ENCODE results near the gene MAPK4.
"Not testable (repeated sequence)": the region's sequence is repeated elsewhere in the genome, so short reads cannot be mapped to it uniquely, and the experiment has no call there.

The MAPK4 gene

DNA sequence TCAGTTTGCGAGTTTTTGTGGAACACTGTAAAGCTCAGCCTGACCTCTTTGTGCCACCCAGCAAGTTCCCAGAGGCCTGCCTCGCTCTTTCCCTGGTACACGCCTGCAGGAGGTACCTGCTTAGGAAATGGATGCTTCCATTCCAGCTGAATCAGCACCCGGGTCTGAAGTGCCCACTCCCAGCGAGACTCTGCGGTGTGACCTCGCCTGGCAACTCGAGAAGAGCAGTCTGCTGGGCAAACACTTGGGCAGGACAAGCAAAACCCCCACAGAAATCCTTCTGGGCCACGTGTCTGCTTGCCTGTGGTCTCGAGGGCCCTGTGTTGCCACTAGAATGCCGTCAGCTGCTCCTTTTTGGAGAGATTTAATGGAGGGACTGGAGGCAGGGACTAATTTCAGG lies 127.6 kb downstream of the MAPK4 start:
- no peak overlapping the region for H3K4me3 Mint-ChIP-seq
- no peaks in the 10 kb centered on the region for H3K27me3 Mint-ChIP-seq
- no peaks in the 10 kb centered on the region for H3K9me3 Mint-ChIP-seq
- H3K36me3 Mint-ChIP-seq (ENCODE audit: low read depth), result no peaks in the 10 kb centered on the region
- H3K4me1 Mint-ChIP-seq (ENCODE audit: low read depth), result no peaks in the 10 kb centered on the region
- H3K27ac Mint-ChIP-seq, result no peak overlapping the region

DNA sequence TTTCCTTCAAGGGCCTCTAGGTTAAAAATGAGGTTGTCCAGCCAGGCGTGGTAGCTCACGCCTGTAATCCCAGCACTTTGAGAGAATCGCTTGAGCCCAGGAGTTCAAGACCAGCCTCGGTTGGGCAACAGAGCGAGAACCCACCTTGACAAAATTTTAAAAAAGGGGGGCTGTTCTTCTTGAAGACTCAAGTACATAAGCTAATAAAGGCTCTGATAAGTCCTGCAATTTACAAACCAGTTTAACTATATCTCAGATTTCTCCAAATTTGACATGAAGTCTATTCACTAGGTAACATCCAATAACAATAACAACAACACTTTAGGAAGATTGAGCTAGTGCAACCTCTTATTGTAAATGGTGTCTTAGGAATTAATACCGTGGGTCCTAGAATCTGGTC lies 129.7 kb downstream of the MAPK4 start:
- Mint-ChIP-seq H3K4me1 (ENCODE audit: low read depth) (no peaks in the 10 kb centered on the region), H3K27ac (no peak overlapping the region), H3K9me3 (no peaks in the 10 kb centered on the region), H3K4me3 (no peak overlapping the region), H3K36me3 (ENCODE audit: low read depth) (no peaks in the 10 kb centered on the region), H3K27me3 (no peaks in the 10 kb centered on the region)

DNA sequence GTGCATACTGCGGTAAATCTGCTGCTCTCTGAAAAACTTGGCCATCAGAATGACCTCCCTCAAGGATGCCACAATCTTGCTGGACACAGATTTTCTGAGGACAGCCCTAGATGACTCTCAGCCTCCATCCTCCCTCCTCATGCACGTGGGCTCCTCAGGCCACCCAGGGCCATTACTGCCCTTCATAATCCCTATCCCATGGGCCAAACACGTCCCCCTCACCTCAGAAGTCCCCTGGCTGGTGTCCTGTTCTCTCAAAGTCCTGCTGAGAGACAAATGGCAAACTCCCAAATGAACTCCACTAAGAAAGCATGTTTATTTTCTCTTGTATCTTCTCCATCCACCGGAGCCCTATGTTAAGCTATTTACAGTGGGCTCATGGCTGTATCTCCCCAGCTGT lies 134.3 kb downstream of the MAPK4 start:
- Mint-ChIP-seq H3K9me3 (no peaks in the 10 kb centered on the region), H3K27ac (no peak overlapping the region), H3K4me1 (ENCODE audit: low read depth) (no peaks in the 10 kb centered on the region), H3K36me3 (ENCODE audit: low read depth) (no peaks in the 10 kb centered on the region), H3K4me3 (no peak overlapping the region), H3K27me3 (no peaks in the 10 kb centered on the region)

DNA sequence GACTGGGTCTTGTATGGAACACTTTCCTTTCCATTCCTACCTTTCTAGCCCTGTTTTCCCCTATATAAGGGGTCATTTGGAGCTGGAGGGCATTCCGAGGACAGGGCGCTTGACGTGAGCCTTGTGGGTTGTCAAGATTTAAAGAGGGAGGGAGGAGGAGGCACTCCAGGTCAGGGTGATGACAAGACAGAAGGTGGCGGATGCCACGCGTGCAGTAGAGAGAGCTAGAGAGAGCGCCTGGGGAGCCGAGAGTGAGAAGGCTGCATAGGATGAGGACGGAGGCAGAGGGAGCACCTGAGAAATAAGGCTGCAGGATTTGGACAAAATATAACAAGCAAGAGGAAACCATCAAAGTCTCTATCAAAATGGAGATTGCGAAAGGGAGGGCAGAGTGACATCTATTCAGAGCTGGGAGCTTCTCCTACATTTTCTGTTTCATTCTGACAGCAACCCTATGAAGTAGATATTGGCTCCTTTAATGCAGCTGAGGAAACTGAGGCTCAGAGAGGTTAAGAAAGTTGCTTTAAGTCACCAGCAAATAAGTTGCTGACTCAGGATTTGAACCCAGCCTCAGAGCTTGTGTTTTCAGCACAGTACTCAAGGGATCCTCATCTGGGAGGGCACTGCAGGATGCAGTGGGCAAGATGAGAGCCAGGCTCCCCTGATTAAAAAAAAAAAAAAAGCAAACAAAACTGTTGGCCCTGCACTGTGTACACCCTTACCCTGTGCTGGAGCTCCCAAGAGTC lies 135.7 kb downstream of the MAPK4 start:
- no peak overlapping the region for H3K4me3 Mint-ChIP-seq
- H3K36me3 Mint-ChIP-seq (ENCODE audit: low read depth), result no peaks in the 10 kb centered on the region
- no peak overlapping the region for H3K27ac Mint-ChIP-seq
- H3K27me3 Mint-ChIP-seq, result no peaks in the 10 kb centered on the region
- H3K9me3 Mint-ChIP-seq, result no peaks in the 10 kb centered on the region
- H3K4me1 Mint-ChIP-seq (ENCODE audit: low read depth), result no peaks in the 10 kb centered on the region

DNA sequence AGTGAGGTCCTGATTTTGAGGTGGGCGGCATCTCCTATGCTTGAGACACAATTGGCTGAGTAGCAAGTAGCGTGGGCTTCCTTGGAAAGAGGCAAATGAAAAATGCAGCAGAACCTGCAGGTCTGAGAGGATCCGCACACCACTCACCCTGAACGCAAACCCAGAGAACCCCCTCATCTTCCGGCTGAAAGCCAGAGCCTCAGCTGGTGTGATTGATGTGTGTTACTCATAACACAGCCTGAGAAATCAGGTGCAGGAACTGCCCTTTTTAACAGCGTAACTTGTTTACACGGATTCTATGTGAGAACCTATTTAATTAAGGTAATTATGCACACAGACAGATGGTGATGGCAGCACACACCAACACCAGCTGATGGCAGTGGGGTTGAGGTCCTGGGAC lies 136.5 kb downstream of the MAPK4 start:
- Mint-ChIP-seq H3K27ac (no peak overlapping the region), H3K27me3 (no peaks in the 10 kb centered on the region)

DNA sequence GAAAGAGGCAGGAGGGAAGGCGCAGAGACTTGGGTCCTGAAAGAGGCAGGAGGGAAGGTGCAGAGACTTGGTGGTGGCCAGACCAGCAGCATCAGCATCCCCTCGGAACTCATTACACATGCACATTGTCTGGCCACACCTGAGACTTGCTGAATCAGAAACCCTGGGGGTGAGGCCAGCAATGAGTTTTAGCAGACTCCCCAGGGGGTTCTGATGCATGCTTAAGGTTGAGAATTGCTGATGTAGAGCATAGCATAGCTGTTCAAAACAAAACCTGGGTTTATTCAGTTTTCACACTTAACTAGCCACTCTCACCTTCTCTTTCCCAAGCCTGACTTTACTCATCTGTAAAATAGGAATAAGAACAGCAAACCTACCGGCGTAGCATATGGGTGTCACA lies 137.0 kb downstream of the MAPK4 start:
- Mint-ChIP-seq H3K36me3 (ENCODE audit: low read depth) (no peaks in the 10 kb centered on the region), H3K4me3 (no peak overlapping the region), H3K27ac (no peak overlapping the region), H3K27me3 (no peaks in the 10 kb centered on the region), H3K4me1 (ENCODE audit: low read depth) (no peaks in the 10 kb centered on the region), H3K9me3 (no peaks in the 10 kb centered on the region)

More for the DNA sequence above, 136.5 kb downstream of the MAPK4 start:
- Mint-ChIP-seq H3K36me3 (ENCODE audit: low read depth) (no peaks in the 10 kb centered on the region), H3K9me3 (no peaks in the 10 kb centered on the region), H3K4me1 (ENCODE audit: low read depth) (no peaks in the 10 kb centered on the region), H3K4me3 (no peak overlapping the region)

DNA sequence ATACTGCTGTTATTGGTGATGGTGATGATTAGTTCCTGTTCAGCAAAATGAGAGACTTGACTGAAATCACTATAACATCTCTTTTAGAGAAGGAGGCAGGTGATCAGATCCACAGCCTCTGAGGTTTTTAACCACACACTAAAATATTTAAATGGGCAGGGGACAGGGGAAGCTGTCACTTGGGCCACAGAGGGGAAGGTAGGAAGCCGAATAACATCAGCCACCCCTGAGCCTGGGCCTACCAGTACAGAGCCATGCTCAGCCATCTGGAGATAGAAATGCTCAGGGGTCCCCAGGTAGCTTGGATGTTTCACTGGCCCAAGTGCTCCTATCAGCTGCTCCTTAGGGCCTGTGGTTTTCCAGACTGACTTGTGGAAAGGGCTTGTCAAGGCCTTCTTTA lies 137.6 kb downstream of the MAPK4 start:
- no peak overlapping the region for H3K4me3 Mint-ChIP-seq
- no peaks in the 10 kb centered on the region for H3K9me3 Mint-ChIP-seq
- H3K27ac Mint-ChIP-seq, result no peak overlapping the region
- H3K27me3 Mint-ChIP-seq, result no peaks in the 10 kb centered on the region
- no peaks in the 10 kb centered on the region for H3K36me3 Mint-ChIP-seq (ENCODE audit: low read depth)
- no peaks in the 10 kb centered on the region for H3K4me1 Mint-ChIP-seq (ENCODE audit: low read depth)

DNA sequence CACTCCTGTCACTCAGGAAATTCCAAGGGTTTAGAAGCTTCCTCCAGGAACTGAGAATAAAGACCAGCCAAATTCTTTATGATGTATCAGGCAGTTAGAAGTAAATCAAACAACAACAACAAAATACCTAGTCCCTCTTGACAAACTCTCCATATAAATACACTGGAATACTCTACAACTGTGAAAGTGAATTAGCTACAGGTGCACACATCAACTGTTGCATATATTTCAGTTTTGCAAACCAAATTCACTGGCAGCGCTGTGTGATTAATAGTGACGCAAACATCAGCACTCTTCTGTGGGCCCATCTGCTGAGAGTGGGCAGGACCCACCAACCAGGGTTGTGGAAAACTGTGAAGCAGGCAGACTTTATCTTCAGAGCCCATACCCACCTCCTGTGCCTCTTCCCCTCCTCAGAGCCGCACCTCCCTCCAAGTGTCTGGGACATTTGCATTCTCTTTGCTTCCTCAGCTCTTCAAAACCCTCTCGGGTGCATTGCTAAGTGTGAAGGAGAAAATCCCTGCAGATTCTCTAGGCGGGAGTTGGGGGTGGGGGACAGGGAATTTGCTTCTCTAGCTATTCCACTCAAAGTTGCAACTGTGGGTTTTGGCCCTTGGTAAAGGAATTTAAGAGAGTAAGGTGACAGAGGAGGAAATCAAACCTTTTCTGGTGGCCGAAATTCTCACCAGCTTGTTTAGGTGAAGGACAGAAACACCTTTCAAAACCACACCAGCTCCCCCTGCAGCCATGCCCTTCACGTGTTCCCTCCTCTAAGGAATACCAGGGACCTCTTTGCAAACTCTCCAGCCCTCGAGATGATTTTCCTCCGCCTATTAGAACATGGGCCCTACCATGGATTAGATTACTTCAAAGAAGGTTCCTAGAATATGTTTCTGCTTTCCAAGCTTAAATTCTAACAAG lies 140.6 kb downstream of the MAPK4 start:
- no peak overlapping the region for H3K27ac Mint-ChIP-seq
- H3K4me3 Mint-ChIP-seq, result no peak overlapping the region
- H3K36me3 Mint-ChIP-seq (ENCODE audit: low read depth), result no peaks in the 10 kb centered on the region
- no peaks in the 10 kb centered on the region for H3K4me1 Mint-ChIP-seq (ENCODE audit: low read depth)
- H3K27me3 Mint-ChIP-seq, result no peaks in the 10 kb centered on the region
- H3K9me3 Mint-ChIP-seq, result no peaks in the 10 kb centered on the region

DNA sequence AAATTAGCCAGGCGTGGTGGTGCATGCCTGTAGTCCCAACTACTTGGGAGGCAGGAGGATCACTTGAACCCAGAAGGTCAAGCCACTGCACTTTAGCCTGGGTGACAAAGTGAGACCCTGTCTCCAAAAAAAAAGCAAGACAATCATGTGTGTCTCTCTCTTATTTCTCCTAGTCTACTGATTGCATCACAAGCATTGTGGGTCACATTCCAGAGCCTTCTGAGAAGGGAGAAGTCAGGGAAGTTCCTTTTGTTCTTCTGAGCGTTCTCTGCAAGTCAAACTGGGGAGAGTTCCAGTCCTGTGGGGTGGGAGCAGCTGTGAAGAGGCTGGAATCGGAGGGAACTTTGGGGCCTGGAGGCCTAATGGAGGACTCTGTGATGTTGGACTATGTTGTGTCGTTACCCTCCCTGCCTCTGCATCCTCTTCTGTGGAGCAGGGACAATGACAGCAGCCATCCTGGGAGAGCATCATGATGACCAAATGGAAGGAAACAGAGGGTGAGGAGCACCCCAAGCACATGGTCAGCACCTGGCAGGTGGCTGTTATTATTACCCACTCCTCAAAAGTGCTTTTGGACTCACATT lies 144.6 kb downstream of the MAPK4 start:
- Mint-ChIP-seq H3K9me3 (no peaks in the 10 kb centered on the region), H3K36me3 (ENCODE audit: low read depth) (no peaks in the 10 kb centered on the region), H3K4me1 (ENCODE audit: low read depth) (no peaks in the 10 kb centered on the region), H3K4me3 (no peak overlapping the region), H3K27me3 (no peaks in the 10 kb centered on the region), H3K27ac (no peak overlapping the region)

DNA sequence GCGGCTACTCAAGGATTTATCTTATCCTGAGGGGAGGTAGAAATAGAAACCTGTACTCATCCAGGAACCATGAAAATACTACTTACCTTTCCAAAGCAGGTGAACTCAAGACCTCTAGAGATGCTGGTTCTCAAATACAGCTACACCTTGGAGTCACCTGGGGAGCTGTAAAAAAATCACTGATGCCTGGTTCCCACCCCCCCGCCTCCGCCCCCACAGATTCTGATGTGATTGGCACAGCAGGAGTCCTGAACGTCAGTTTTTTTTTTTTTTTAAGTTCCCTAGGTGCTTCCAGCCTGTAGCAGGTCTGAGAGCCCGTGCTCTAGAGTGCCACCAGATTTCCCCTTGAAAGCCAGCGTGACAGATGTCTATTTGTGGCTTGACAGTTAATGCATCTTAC lies 146.3 kb downstream of the MAPK4 start:
- H3K27me3 Mint-ChIP-seq, result no peaks in the 10 kb centered on the region
- H3K4me3 Mint-ChIP-seq, result no peak overlapping the region
- no peaks in the 10 kb centered on the region for H3K36me3 Mint-ChIP-seq (ENCODE audit: low read depth)
- H3K4me1 Mint-ChIP-seq (ENCODE audit: low read depth), result no peaks in the 10 kb centered on the region
- H3K9me3 Mint-ChIP-seq, result no peaks in the 10 kb centered on the region
- H3K27ac Mint-ChIP-seq, result no peak overlapping the region

DNA sequence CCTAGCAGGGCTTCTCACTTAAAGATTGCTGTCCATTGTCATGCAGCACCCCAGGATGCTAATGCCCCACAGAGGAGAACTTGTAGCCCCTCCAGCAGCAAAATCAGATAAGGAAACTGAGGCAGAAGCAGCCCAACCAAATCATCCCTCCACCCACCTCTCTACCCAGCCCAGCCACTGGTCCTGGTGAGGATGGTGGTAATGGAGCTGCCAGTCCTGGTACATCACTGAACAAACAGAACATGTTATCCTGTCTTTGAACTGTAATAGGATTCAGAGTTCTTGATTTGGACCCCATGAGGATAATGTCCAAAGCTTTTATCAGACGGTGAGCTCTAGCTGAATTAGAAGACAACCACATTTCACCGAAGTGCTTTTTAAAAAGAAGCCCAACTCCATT lies 146.8 kb downstream of the MAPK4 start:
- no peaks in the 10 kb centered on the region for H3K36me3 Mint-ChIP-seq (ENCODE audit: low read depth)
- no peak overlapping the region for H3K27ac Mint-ChIP-seq
- peaks cover under 1% of the 10 kb centered on the region for H3K27me3 Mint-ChIP-seq
- no peaks in the 10 kb centered on the region for H3K4me1 Mint-ChIP-seq (ENCODE audit: low read depth)
- H3K9me3 Mint-ChIP-seq, result no peaks in the 10 kb centered on the region
- no peak overlapping the region for H3K4me3 Mint-ChIP-seq

DNA sequence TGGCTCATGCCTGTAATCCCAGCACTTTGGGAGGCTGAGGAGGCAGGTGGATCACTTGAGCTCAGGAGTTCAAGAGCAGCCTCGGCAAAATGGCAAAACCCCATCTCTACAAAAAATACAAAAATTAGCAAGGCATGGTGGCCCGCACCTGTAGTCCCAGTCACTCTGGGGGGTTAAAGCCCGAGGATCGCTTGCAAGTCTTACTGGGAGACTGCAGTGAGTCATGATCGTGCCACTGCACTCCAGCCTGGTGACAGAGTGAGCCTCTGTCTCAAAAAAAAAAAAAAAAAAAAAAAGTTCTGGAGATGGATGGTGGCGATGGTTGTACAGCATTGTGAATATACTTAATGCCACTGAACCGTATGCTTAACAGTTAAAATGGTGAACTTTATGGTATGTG lies 147.4 kb downstream of the MAPK4 start:
- H3K36me3 Mint-ChIP-seq (ENCODE audit: low read depth); H3K4me1 Mint-ChIP-seq (ENCODE audit: low read depth); H3K27me3 Mint-ChIP-seq; H3K9me3 Mint-ChIP-seq; H3K27ac Mint-ChIP-seq; H3K4me3 Mint-ChIP-seq: not testable (repeated sequence)

DNA sequence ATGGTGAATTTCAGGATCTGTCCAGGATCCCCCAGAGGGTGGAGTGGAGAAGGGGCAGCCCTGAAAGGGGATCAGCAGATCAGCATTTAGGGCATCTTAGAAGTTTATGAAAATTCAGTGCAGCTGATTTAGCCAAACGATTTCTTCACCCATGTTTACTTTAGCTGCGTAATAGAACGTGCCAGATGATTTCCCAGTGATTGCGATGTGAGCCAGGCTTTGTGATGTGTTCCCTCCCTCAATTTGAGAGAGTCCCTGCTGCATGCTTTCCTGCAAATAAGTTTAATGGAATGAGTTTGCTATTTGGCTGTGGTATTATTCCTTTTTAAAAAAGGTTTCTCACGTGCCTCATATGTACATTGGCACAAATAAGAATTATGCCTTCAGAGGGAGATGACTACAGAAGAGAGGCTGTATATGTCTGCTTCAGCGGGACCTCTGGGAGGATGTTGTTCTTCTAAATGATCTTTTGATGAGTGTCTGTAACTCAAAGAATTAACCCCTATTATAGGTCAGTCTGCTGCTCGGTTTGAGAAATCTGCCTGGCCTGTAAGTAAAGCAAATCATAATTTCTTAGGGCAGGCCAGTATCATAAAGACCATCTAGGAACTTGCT lies 148.1 kb downstream of the MAPK4 start:
- Mint-ChIP-seq H3K4me1 (ENCODE audit: low read depth) (no peaks in the 10 kb centered on the region), H3K27ac (no peak overlapping the region), H3K9me3 (no peaks in the 10 kb centered on the region), H3K4me3 (no peak overlapping the region), H3K27me3 (peaks cover 4% of the 10 kb centered on the region), H3K36me3 (ENCODE audit: low read depth) (no peaks in the 10 kb centered on the region)

DNA sequence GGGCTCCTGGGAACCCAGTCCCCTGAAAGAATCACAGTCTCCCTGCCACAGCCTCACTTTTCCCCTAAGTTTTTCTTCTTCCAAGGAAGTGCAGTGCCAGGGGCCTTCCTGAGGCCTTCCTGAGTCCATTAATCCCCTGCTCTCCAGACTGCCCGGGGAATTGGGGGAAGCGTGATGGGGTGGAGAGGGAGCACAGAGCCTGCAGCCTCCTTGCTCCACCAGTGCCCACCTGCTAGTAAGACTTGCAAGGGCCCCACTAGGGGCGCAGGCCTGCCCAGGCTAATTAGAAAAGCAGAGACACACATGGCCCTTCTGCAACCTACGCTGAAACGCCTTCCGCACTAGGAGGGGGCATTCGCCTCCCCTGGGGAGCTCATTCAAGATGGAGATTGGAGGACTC lies 149.3 kb downstream of the MAPK4 start:
- Mint-ChIP-seq H3K36me3 (ENCODE audit: low read depth) (no peaks in the 10 kb centered on the region), H3K4me1 (ENCODE audit: low read depth) (no peaks in the 10 kb centered on the region), H3K9me3 (no peaks in the 10 kb centered on the region), H3K27ac (no peak overlapping the region), H3K27me3 (peaks cover 4% of the 10 kb centered on the region), H3K4me3 (no peak overlapping the region)

DNA sequence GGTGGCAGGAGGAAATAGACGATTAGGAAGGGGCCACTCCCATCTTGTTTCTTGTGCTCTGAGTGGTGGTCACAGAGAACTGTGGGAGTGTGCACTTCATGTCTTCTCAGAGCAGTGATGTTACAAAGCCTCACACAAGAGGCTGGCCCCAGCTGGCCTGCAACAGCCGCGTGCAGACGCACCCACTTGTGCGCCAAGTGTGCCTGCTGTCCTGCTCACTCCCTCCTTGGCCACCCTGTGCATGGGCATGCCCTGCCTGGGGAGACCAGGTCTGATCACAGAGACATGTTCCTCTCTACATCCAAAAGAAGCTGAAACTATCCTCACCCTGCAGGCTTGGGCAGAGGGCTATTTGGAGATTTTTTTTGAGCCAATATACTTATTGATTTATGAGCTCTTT lies 151.5 kb downstream of the MAPK4 start:
- H3K27me3 Mint-ChIP-seq, result peaks cover 4% of the 10 kb centered on the region
- no peaks in the 10 kb centered on the region for H3K36me3 Mint-ChIP-seq (ENCODE audit: low read depth)
- H3K9me3 Mint-ChIP-seq, result no peaks in the 10 kb centered on the region

More for the DNA sequence above, 151.5 kb downstream of the MAPK4 start:
- no peak overlapping the region for H3K27ac Mint-ChIP-seq
- no peaks in the 10 kb centered on the region for H3K4me1 Mint-ChIP-seq (ENCODE audit: low read depth)
- H3K4me3 Mint-ChIP-seq, result no peak overlapping the region

Data from stimulated activated naive CD8-positive, alpha-beta T cell treated with anti-CD3 and anti-CD28 coated beads, Interleukin-15, Interleukin-2, amounts not matched to agents 100 ng/mL and 50 ng/mL, for 24 hours (primary cell).